ENCODE data around the gene PLCB1.

DNA sequence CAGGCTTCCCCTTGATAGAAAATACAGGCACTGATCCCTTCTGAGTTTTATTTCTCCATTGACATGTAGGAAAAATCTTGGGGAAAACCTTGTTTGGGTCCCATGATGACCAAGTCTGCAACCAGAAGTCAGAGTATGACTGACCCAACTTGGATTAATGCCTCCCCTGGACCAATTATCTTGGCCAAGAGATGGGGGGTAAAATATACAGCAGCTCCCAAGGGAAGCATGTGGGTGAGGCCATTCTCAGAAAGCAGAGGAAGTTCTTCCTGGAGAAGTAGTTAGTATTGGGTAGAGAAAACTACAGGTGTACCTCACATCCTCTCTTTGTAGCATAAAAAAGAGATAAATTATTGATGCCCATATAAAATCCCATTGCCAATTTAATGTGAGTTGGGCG, 651.7 kb downstream of the PLCB1 start:
- TF ChIP-seq GATA2 (IDR thresholded peaks at IDR 0.05; ENCODE audit: low read depth, low read length) (no peak), GATA3 (IDR thresholded peaks at IDR 0.05; ENCODE audit: low read depth, low read length) (no peak)
